Esophagus squamous epithelium (tissue), 4 donors: ENCODE measurements around the gene UNC13C.

Experiments used
- POLR2A ChIP-seq, 4 donors: fragments of 450-650 bp; IDR thresholded peaks; one replicate each; pipeline ENCODE4 v1.6.1; 2017; ENCODE audit warnings: antibody characterized with exemption in 4 of 4, mild to moderate bottlenecking in 4 of 4, moderate library complexity in 3 of 4
- TF ChIP-seq, protein P1 (sequence below), 6 experiments: fragments of 450-650 bp in 4 of 6; fragments of 200-600 bp in 2 of 6; sonication (generic) in 2 of 6; IDR thresholded peaks; one replicate each; pipeline ENCODE4 v1.5.1; 2016 to 2019; ENCODE audit warnings: antibody characterized with exemption in 6 of 6, mild to moderate bottlenecking in 4 of 6, moderate library complexity in 4 of 6

DNA sequence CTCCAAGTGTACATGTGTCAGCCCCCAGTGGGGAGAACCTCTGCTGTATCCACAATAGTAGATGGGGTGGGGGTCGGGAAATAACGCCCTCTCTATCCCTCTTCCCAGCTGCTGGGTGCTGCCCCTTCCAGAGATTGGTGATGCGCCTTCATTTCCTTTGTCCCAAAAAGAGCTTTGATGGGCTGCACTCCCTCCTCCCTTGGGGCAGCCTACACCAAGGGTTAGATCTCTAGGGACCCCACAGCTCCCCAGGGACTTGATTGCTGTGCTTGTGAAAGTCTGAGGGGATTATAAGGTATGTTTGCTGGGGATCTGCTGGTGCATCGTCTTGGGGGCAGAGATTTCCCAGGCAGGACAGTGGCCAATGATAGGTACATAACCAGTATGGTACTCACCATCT lies 105.3 kb downstream of the UNC13C start:
- TF ChIP-seq, protein P1, sequence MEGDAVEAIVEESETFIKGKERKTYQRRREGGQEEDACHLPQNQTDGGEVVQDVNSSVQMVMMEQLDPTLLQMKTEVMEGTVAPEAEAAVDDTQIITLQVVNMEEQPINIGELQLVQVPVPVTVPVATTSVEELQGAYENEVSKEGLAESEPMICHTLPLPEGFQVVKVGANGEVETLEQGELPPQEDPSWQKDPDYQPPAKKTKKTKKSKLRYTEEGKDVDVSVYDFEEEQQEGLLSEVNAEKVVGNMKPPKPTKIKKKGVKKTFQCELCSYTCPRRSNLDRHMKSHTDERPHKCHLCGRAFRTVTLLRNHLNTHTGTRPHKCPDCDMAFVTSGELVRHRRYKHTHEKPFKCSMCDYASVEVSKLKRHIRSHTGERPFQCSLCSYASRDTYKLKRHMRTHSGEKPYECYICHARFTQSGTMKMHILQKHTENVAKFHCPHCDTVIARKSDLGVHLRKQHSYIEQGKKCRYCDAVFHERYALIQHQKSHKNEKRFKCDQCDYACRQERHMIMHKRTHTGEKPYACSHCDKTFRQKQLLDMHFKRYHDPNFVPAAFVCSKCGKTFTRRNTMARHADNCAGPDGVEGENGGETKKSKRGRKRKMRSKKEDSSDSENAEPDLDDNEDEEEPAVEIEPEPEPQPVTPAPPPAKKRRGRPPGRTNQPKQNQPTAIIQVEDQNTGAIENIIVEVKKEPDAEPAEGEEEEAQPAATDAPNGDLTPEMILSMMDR (IDR thresholded peaks at IDR 0.05), result no peak
- no peak for TF ChIP-seq POLR2A (IDR thresholded peaks at IDR 0.05)
